ENCODE results near the gene NYAP1.

Gene NYAP1

GRCh38 chr7:100510437-100511239 is 26.9 kb downstream of the NYAP1 start:
- no peaks in the 10 kb centered on the region for H3K9me2 ChIP-seq (replicated peaks; ENCODE audit: low read depth, low read length)
- TF ChIP-seq CTCF (conservative IDR thresholded peaks at IDR 0.05; ENCODE audit: low read length) (no peak), EZH2phosphoT487 (IDR thresholded peaks at IDR 0.05; ENCODE audit: borderline replicate concordance) (no peak)
- H3K27me3 ChIP-seq (ENCODE audit: insufficient read depth, low read length, poor library complexity, severe bottlenecking): no peaks in the 10 kb centered on the region
- H3F3A ChIP-seq (ENCODE audit: low read depth): no peaks in the 10 kb centered on the region
- no peak overlapping the region for H3K9ac ChIP-seq (ENCODE audit: low read depth, low read length, poor library complexity, severe bottlenecking)
- no peaks in the 10 kb centered on the region for H3K36me3 ChIP-seq (ENCODE audit: insufficient read depth, low read length)
- no peaks in the 10 kb centered on the region for H3K9me3 ChIP-seq (ENCODE audit: insufficient read depth, low read depth, low read length)
- H3K4me2 ChIP-seq (ENCODE audit: low read depth, low read length, poor library complexity, severe bottlenecking): no peak overlapping the region
- no peak overlapping the region for H3K4me3 ChIP-seq (ENCODE audit: low read length, poor library complexity, severe bottlenecking)
- no peaks in the 10 kb centered on the region for H3K4me1 ChIP-seq (ENCODE audit: insufficient read depth, low read length, poor library complexity, severe bottlenecking)
- no peaks in the 10 kb centered on the region for H4K20me1 ChIP-seq (ENCODE audit: insufficient read depth, low read length, poor library complexity, severe bottlenecking)
- no peak overlapping the region for H2AFZ ChIP-seq (ENCODE audit: low read length)
- H3K79me2 ChIP-seq (ENCODE audit: insufficient read depth, low read length): no peaks in the 10 kb centered on the region

DNA sequence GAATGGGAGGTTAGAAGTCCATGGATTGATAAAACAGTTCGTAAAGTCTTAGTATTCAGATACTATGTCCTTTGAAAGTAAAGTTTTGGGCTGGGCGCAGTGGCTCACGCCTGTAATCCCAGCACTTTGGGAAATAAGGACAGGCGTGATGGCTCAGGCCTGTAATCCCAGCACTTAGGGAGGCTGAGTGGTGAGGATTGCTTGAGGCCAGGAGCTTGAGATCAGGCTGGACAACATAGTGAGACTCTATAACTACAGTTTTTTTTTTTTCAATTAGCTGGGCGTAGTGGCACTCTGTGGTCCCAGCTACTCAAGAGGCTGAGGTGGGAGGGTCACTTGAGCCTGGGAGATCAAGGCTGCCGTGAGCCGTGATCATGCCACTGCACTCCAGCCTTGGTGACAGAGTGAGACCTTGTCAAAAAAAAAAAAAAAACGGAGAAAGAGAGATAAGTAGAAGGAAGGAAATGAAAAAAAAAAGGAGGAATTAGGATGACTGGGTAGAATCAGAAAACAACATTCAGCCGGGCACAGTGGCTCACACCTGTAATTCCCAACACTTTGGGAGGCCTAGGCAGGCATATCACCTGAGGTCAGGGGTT is 29.6 kb downstream of the NYAP1 start:
- Histone ChIP-seq H3K4me3 (ENCODE audit: low read length, poor library complexity, severe bottlenecking) (no peak overlapping the region), H3K4me2 (ENCODE audit: low read depth, low read length, poor library complexity, severe bottlenecking) (no peak overlapping the region), H3K9me3 (ENCODE audit: insufficient read depth, low read depth, low read length) (no peaks in the 10 kb centered on the region), H2AFZ (ENCODE audit: low read length) (no peak overlapping the region), H3K36me3 (ENCODE audit: insufficient read depth, low read length) (no peaks in the 10 kb centered on the region), H3K27me3 (ENCODE audit: insufficient read depth, low read length, poor library complexity, severe bottlenecking) (no peaks in the 10 kb centered on the region), H4K20me1 (ENCODE audit: insufficient read depth, low read length, poor library complexity, severe bottlenecking) (no peaks in the 10 kb centered on the region), H3K9ac (ENCODE audit: low read depth, low read length, poor library complexity, severe bottlenecking) (no peak overlapping the region), H3K4me1 (ENCODE audit: insufficient read depth, low read length, poor library complexity, severe bottlenecking) (peaks cover 10% of the 10 kb centered on the region), H3K9me2 (replicated peaks; ENCODE audit: low read depth, low read length) (no peaks in the 10 kb centered on the region), H3F3A (ENCODE audit: low read depth) (no peaks in the 10 kb centered on the region), H3K79me2 (ENCODE audit: insufficient read depth, low read length) (no peaks in the 10 kb centered on the region)
- no peak for TF ChIP-seq CTCF (conservative IDR thresholded peaks at IDR 0.05; ENCODE audit: low read length)

- TF ChIP-seq EZH2phosphoT487 (IDR thresholded peaks at IDR 0.05; ENCODE audit: borderline replicate concordance): no peak
- no peak for TF ChIP-seq CTCF (conservative IDR thresholded peaks at IDR 0.05; ENCODE audit: low read length)
- no peaks in the 10 kb centered on the region for H3K27me3 ChIP-seq (ENCODE audit: insufficient read depth, low read length, poor library complexity, severe bottlenecking)
- no peaks in the 10 kb centered on the region for H3K79me2 ChIP-seq (ENCODE audit: insufficient read depth, low read length)
- no peak overlapping the region for H3K9ac ChIP-seq (ENCODE audit: low read depth, low read length, poor library complexity, severe bottlenecking)
- no peaks in the 10 kb centered on the region for H3K9me2 ChIP-seq (replicated peaks; ENCODE audit: low read depth, low read length)
- H3K4me3 ChIP-seq (ENCODE audit: low read length, poor library complexity, severe bottlenecking): no peak overlapping the region
- no peaks in the 10 kb centered on the region for H3F3A ChIP-seq (ENCODE audit: low read depth)
- H3K36me3 ChIP-seq (ENCODE audit: insufficient read depth, low read length): no peaks in the 10 kb centered on the region
- no peak overlapping the region for H2AFZ ChIP-seq (ENCODE audit: low read length)
- H3K9me3 ChIP-seq (ENCODE audit: insufficient read depth, low read depth, low read length): no peaks in the 10 kb centered on the region
- no peak overlapping the region for H3K4me2 ChIP-seq (ENCODE audit: low read depth, low read length, poor library complexity, severe bottlenecking)
- peaks cover 10% of the 10 kb centered on the region for H3K4me1 ChIP-seq (ENCODE audit: insufficient read depth, low read length, poor library complexity, severe bottlenecking)
- H4K20me1 ChIP-seq (ENCODE audit: insufficient read depth, low read length, poor library complexity, severe bottlenecking): no peaks in the 10 kb centered on the region
These were observed 31.4 kb downstream of the NYAP1 start for GRCh38 chr7:100515072-100515532.

Measured in Loucy (cell line).